Superior temporal gyrus (tissue), 1 donor: ENCODE results near the gene FCHSD1.

Experiments used
- DNase-seq: peaks from one replicate; pipeline ENCODE4 v3.0.0-alpha.2; 2016; ENCODE audit errors: extremely low spot score

FCHSD1 gene

DNA sequence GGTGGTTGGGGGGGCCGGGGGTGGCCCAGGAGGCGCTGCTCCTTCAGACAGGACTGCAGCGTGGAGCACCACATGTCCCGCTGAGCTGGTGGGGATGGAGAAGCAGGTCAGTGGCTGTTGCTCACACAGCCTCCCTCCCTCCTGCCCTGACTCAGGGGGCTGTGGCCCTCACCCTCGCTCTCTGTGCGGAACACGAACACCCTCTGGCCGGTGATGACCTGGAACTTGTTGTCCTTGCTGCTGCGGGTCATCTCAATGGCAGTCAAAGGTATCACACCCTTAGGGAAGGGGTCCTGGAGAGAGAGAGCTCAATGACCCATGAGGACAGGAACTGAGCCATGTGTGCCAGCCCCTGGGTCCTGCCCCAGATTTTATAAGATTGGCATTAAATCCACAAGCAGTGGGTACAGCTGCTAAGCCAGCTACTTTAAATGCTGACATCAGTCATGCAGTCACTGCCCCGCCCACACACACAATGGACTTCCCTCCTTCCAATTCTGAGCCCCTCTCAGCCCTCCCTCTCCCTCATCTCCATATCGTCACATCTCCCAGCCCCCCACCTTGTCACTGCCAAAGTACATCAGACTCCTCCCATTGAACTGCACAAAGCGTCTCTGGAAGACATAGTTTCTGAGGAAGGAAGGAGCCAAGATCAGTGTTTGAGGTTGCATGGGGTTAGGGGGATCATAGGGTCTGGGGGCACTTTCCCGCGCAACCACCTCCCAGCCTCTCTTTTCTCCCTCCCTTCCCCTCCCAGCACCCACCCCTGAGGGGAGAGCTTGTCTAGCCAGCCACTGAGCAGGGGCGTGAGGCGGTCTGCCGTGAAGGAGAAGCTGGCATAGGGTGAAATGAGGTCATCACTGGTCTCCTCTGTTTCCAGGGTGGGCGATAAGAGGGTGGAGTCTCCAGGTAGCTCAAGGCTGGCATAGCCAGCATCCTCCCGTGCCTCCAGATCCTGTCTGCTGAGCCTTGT, 21.9 kb upstream of the FCHSD1 start:
- peak; percentile 32 for DNase-seq

- no peak for DNase-seq
These were observed 21.0 kb upstream of the FCHSD1 start for GRCh38 chr5:141672071-141672840.

- no peak for DNase-seq
These were observed 18.3 kb upstream of the FCHSD1 start for GRCh38 chr5:141669520-141669919.

DNA sequence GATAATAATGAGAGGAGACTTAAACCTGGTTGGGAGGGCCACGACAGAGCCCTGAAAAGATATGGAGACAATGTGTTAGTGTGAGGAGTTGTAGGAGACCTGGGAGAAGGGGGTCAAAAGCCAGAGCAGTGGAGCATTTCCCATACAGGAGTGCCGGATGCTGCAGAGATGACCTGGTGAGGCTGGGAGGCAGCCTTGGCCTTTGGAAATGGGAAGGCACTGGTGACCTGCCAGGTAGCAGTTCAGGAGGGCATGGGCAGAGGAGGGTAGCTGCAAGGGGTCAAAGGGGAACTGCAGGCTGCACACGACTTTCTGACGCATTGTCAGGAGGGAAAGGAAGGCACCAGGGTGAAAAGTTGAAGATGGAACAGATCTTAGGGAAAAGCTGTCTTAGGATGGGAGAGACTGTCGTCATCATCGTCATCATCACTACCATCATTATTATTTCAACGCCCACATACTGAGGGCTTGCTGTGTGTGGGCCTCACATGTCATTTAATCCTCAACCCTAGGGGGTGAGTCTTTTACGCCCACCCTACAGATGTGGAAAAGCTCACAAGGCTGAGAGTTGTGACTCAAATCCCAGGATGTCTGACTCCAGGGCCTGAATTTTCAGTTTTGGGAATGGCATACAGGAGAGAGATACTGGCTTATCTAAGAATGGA, 17.5 kb upstream of the FCHSD1 start:
- DNase-seq: no peak

- DNase-seq: no peak
These were observed 15.1 kb upstream of the FCHSD1 start for GRCh38 chr5:141665995-141666940.

DNA sequence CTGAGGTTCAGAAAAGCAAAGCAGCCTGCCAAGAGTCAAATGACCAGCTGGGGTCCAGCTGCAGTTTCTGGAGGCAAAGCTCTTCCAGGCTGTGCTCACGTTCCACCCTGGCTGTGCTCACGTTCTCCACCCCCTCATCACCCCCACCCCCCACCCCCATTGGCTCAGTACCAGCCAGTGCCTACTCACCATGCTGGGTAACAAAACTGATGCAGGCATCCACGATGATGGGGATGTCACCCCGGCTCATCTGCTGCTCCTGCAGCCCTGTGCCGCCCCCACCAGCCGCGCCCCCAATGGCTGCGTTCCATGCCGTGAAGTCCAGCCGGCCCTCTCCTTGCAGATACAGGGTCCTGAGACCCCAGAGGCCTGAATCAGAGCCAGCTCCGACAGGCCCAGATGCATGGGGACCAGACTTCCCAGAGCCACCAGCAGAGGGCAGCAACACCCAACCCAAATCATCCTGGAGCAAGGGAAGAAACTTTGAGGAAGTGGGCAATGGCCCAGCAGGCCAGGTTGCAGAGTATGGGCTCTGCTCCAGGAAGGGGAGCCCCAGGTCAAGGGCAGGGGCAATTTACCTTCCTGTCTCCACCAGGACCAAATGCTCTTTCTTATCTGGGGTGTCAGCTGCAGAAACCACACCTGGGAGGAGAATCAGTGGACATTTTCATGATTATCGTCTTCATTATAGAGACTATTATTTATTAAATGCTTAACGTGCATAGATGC, 13.7 kb upstream of the FCHSD1 start:
- peak; percentile 82 for DNase-seq

DNA sequence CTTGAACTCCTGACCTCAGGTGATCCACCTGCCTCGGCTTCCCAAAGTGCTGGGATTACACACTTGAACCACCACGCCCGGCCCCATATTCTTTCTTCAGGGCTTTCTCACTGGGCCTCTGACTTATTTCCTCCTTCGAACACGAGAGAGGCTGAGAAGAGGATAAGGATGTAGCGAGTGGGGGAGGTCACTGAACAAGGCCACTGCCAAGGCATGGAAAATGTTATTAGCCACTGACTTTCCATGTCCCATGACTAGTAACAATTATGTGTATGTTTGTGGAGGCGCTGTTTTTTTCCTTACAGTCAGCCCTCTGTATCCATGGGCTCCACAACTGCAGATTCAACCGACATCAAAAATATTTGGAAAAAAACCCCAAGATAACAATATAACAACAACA, 12.3 kb upstream of the FCHSD1 start:
- no peak for DNase-seq

- DNase-seq: no peak
These were observed 10.8 kb upstream of the FCHSD1 start for GRCh38 chr5:141662028-141662427.

DNA sequence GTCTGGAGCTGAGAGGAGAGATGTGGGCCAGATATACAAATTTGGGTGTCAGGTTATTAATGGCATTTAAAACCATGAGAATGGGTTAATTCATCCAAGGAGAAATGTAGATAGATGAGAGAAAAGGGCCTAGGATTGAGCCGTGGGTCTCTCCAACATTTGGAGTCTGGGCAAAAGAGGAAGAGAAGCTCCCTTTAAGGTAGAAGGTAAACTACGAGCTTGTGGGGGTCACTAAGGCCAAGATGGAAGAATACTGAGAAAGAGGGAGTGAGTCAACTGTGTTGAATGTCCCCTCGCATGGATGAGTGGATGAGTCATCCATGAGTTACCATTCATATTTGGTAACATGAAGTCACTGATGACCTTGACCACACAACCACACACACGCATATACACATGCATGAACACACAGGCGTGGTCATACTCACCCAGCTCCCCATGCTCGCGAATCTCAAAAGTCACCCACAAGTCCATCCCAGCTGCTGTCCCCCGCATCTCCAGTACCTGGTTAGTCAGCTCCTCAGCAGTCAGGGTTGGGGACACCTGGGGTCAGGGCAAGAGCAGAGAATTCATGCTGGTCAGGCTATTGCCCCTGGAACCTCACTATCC, 6.8 kb upstream of the FCHSD1 start:
- no peak for DNase-seq

DNA sequence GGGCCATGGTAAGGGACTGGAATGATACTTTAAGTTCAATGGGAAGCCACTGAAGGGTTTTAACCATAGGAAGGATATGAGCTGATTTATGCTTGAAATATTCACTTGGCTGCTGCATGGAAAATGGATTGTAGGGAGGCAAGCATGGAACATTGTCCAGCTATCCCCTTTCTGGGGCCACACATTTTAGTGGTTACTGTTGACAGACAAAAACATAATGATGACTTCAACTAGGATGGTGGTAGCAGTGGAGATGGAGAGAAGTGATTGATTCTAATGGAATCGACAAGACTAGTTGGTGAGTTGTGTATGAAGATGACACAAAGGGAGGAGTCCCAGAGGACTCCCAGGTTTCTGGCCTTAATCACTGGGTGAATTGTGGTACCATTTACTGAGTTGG, 6.2 kb upstream of the FCHSD1 start:
- no peak for DNase-seq

DNA sequence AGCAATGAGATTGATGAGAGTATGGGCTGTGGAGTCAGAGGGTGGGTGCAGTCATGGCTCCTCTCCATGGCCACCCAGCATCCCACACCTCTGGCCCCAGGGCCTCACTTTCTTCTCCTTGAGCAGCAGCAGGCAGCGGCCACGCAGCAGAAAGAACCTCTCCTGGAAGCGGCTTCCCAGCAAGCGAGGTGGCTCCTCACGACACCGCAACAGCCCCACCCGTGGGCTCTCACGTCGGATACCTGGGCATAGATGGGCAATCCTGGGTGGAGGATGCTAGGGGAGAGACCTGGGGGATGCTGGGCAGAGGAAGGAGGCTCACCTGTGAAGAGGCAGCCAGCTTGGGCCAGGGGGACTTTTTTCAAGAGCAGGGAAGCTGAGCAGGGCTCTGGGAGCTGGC, 5.2 kb upstream of the FCHSD1 start:
- DNase-seq: no peak

- no peak for DNase-seq
These were observed 3.8 kb upstream of the FCHSD1 start for GRCh38 chr5:141655020-141655419.

DNA sequence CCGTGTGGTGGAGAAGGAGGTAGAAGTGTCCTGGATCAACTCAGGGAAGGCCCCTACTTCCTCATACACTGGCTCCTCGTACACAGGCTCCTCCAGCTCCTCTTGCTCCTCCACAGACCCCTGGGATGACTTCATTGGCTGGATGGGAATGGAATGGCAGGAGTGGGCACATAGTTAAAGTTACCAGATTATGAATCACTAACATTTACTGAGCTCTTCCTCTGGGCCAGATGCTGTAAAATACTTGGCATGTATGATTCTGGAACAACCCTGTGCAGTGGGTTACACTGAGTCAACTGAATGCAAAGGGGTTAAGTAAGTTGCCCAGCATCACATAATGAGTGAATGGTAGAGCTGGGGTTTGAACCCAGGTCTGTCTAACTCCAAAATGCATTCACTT, 3.1 kb upstream of the FCHSD1 start:
- DNase-seq: no peak

- DNase-seq: no peak
These were observed 499 bp upstream of the FCHSD1 start for GRCh38 chr5:141651728-141652105.

DNA sequence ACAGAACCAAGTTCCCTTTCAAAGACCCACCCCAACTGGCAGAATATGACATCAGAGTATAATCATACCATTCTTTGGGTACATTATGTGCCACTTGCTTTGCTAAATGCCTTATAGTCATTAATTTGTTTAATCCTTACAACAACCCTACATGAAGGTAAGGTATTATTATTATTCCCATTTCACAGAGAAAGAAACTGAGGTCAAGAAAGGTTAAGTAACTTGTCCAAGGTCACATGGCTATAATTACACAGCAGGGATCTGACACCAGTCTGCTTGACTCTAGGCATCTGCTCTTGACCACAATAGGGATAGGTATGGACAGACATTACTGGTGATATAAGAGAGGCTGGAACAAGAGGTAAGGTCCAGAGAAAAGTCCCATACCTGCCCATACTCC, 1.2 kb downstream of the FCHSD1 start:
- no peak for DNase-seq

DNA sequence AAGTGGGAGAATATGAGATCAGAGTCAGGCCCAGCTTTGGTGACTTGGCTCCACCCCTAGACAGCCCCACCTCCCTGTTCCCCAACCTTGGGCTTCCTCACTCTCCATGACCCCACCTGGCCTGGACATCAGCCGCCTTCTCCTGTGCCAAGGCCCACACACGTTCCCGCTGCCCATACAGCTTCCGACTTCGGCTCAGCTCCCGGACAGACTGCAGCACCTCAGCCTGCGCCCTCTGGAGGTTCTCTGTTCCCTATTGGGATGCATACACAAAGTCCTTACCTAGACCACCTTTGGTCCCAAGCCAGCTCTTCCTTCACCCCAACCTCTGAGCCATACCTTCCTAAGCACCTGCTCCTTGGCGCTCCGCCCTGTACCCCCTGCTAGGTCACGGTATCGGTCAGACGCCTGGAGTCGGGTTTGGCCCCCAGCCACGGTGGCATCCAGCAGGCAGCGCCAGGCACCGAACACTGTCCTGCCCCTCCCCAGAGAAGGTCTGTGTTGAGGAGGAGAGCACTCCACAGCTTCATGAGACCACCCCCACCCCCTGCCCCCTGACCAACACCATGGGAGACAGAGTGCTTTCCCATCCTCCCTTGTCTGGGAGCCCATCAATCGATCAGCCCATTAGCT, 2.0 kb downstream of the FCHSD1 start:
- no peak for DNase-seq

- no peak for DNase-seq
These were observed 3.4 kb downstream of the FCHSD1 start for GRCh38 chr5:141647851-141648250.

- no peak for DNase-seq
These were observed 4.0 kb downstream of the FCHSD1 start for GRCh38 chr5:141647242-141647641.

- DNase-seq: no peak
These were observed 5.2 kb downstream of the FCHSD1 start for GRCh38 chr5:141646026-141646425.
